Hepatocyte (in vitro differentiated cells): ENCODE data around the gene MADD. TPM values are rescaled to one million over a fixed set of nuclear protein-coding genes. Genes with fewer than 3 reads are reported as not detected.
A peak's percentile ranks its signal among the peaks of the same experiment; 100 is the strongest.

ENCODE experiments used
- DNase-seq: peaks from one replicate; pipeline ENCODE4 v3.0.0-alpha.2; 2016; ENCODE audit warnings: low spot score
- H2AFZ ChIP-seq: fragments of 200-600 bp; sonication (generic); 2 replicates; pipeline ENCODE4 v1.6.0; 2016; ENCODE audit warnings: antibody characterized with exemption, mild to moderate bottlenecking
- H3K27ac ChIP-seq: fragments of 200-600 bp; sonication (generic); 2 replicates; pipeline ENCODE4 v1.5.1; 2016; ENCODE audit warnings: mild to moderate bottlenecking
- H3K27me3 ChIP-seq: fragments of 200-600 bp; sonication (generic); 2 replicates; pipeline ENCODE4 v1.6.1; 2016
- H3K36me3 ChIP-seq: fragments of 200-600 bp; sonication (generic); replicated peaks from 2 replicates; pipeline ENCODE4 v1.5.1; 2016; ENCODE audit warnings: low read depth; ENCODE audit not compliant: insufficient read depth
- H3K4me1 ChIP-seq: fragments of 200-600 bp; sonication (generic); 2 replicates; pipeline ENCODE4 v1.5.1; 2016; ENCODE audit warnings: mild to moderate bottlenecking, moderate library complexity; ENCODE audit not compliant: insufficient read depth
- H3K4me2 ChIP-seq: fragments of 200-600 bp; sonication (generic); 2 replicates; pipeline ENCODE4 v1.6.0; 2016
- H3K4me3 ChIP-seq: fragments of 200-600 bp; sonication (generic); 2 replicates; pipeline ENCODE4 v1.5.1; 2016; ENCODE audit warnings: mild to moderate bottlenecking
- H3K79me2 ChIP-seq: fragments of 200-600 bp; sonication (generic); 2 replicates; pipeline ENCODE4 v1.6.0; 2017; ENCODE audit warnings: mild to moderate bottlenecking
- H3K9me2 ChIP-seq: fragments of 200-600 bp; sonication (generic); replicated peaks from 2 replicates; pipeline ENCODE4 v1.6.0; 2017; ENCODE audit warnings: mild to moderate bottlenecking; ENCODE audit not compliant: insufficient read depth
- H3K9me3 ChIP-seq: fragments of 200-600 bp; sonication (generic); 2 replicates; pipeline ENCODE4 v1.5.1; 2016; ENCODE audit warnings: low read depth, mild to moderate bottlenecking
- H4K20me1 ChIP-seq: fragments of 200-600 bp; sonication (generic); 2 replicates; pipeline ENCODE4 v1.6.0; 2016; ENCODE audit warnings: mild to moderate bottlenecking; ENCODE audit not compliant: insufficient read depth, poor library complexity, severe bottlenecking
- EZH2 ChIP-seq: fragments of 200-600 bp; sonication (generic); IDR thresholded peaks from 2 replicates; pipeline ENCODE4 v1.6.1; 2016; ENCODE audit warnings: antibody characterized with exemption, mild to moderate bottlenecking, borderline replicate concordance
- EZH2phosphoT487 ChIP-seq: fragments of 200-600 bp; sonication (generic); IDR thresholded peaks from one replicate; pipeline ENCODE4 v1.6.1; 2018; ENCODE audit warnings: antibody characterized with exemption, mild to moderate bottlenecking, low read depth, moderate library complexity; ENCODE audit not compliant: unreplicated experiment, severe bottlenecking
- WGBS: methylation state at CpG from one replicate; pipeline ENCODE4 v1.1.6; 2016; ENCODE audit warnings: low lambda C conversion rate; ENCODE audit errors: missing lambda C conversion rate; 5-methylcytosine and 5-hydroxymethylcytosine counted together
- polyA plus RNA-seq: library from polyadenylated mRNA; unstranded; fragments of >200 nt; fragmentation: Nextera tagmentation; extraction: Ambion mirVana; gene quantifications from 2 replicates; pipeline ENCODE4 v1.2.1, GENCODE V29; 2016
- total RNA-seq: library from RNA; depleted of rRNA; stranded (reverse); fragments of >200 nt; gene quantifications from 2 replicates; pipeline ENCODE4 v1.2.3, GENCODE V29; 2014
- TF ChIP-seq, protein P1 (sequence below): fragments of 200-600 bp; sonication (generic); IDR thresholded peaks from 2 replicates; pipeline ENCODE4 v1.5.1; 2016; ENCODE audit warnings: antibody characterized with exemption, mild to moderate bottlenecking; ENCODE audit not compliant: poor library complexity

The MADD gene
- total and polyA plus RNA-seq, 2 experiments from 2014 or later = 17.6 to 19.1 TPM

DNA sequence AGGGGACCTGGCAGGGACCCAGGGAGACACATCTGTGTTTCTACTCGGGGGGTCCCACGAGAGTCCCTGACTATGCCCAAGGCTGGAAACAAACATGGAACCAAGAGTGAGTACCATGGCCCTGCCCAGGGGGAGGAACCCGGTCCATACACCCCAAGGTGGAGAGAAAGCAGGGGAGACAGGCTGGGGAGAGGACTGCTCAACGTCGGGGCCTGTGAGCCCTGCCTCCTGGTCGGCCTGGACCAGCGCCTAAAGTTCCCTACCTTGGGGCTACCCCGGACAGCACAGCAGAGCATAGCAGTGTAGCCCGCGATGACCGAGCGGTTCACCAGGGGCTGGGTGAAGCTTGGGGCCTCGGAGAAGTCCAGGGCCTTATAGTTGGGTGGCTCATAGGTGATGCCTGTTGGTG, 62.4 kb downstream of the MADD start:
- TF ChIP-seq EZH2phosphoT487 (no peak), EZH2 (no peak)
- TF ChIP-seq, protein P1, sequence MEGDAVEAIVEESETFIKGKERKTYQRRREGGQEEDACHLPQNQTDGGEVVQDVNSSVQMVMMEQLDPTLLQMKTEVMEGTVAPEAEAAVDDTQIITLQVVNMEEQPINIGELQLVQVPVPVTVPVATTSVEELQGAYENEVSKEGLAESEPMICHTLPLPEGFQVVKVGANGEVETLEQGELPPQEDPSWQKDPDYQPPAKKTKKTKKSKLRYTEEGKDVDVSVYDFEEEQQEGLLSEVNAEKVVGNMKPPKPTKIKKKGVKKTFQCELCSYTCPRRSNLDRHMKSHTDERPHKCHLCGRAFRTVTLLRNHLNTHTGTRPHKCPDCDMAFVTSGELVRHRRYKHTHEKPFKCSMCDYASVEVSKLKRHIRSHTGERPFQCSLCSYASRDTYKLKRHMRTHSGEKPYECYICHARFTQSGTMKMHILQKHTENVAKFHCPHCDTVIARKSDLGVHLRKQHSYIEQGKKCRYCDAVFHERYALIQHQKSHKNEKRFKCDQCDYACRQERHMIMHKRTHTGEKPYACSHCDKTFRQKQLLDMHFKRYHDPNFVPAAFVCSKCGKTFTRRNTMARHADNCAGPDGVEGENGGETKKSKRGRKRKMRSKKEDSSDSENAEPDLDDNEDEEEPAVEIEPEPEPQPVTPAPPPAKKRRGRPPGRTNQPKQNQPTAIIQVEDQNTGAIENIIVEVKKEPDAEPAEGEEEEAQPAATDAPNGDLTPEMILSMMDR = no peak
- Histone ChIP-seq H3K4me3 (no peak overlapping the region), H3K79me2 (no peaks in the 10 kb centered on the region), H3K4me1 (no peaks in the 10 kb centered on the region), H3K4me2 (no peak overlapping the region), H3K9me3 (no peaks in the 10 kb centered on the region), H4K20me1 (no peaks in the 10 kb centered on the region), H3K36me3 (no peaks in the 10 kb centered on the region), H2AFZ (no peak overlapping the region), H3K9me2 (no peaks in the 10 kb centered on the region), H3K27me3 (no peaks in the 10 kb centered on the region), H3K27ac (peak overlapping the region; percentile 51)
- no peak for DNase-seq
- 87% methylated on average over 13 of the region's 13 CpGs for WGBS

GRCh38 chr11:47332791-47333525, 63.0 kb downstream of the MADD start:
- H2AFZ ChIP-seq = no peak overlapping the region
- TF ChIP-seq, protein P1 = no peak
- no peak for TF ChIP-seq EZH2
- TF ChIP-seq EZH2phosphoT487 = no peak

GRCh38 chr11:47333526-47333845, 63.6 kb downstream of the MADD start:
- TF ChIP-seq EZH2phosphoT487 (no peak), EZH2 (no peak)
- TF ChIP-seq, protein P1 = no peak
- Histone ChIP-seq H3K79me2 (no peaks in the 10 kb centered on the region), H3K9me2 (no peaks in the 10 kb centered on the region), H3K27me3 (no peaks in the 10 kb centered on the region), H3K4me3 (no peak overlapping the region), H3K27ac (no peak overlapping the region), H2AFZ (no peak overlapping the region), H4K20me1 (no peaks in the 10 kb centered on the region), H3K9me3 (no peaks in the 10 kb centered on the region), H3K4me1 (no peaks in the 10 kb centered on the region), H3K36me3 (no peaks in the 10 kb centered on the region), H3K4me2 (no peak overlapping the region)
- WGBS = 97% methylated on average over 14 of the region's 14 CpGs
- DNase-seq = no peak

More at GRCh38 chr11:47332791-47333525, 63.0 kb downstream of the MADD start:
- H3K27ac ChIP-seq = no peak overlapping the region
- 93% methylated on average over 20 of the region's 20 CpGs for WGBS
- H3K27me3 ChIP-seq = no peaks in the 10 kb centered on the region
- H3K4me1 ChIP-seq = no peaks in the 10 kb centered on the region
- H3K4me3 ChIP-seq = no peak overlapping the region
- H3K9me3 ChIP-seq = no peaks in the 10 kb centered on the region
- H4K20me1 ChIP-seq = no peaks in the 10 kb centered on the region
- no peaks in the 10 kb centered on the region for H3K36me3 ChIP-seq
- no peaks in the 10 kb centered on the region for H3K79me2 ChIP-seq
- H3K4me2 ChIP-seq = no peak overlapping the region
- no peak for DNase-seq
- H3K9me2 ChIP-seq = no peaks in the 10 kb centered on the region
